Stimulated activated CD4-positive, alpha-beta T cell treated with anti-CD3 and anti-CD28 coated beads, Interleukin-4, amount 100 ng/mL, for 48 hours (primary cell): ENCODE data around the gene ZNF396.

Experiments
- DNase-seq, 2 donors: peaks; one replicate each; pipeline ENCODE4 v3.0.0-alpha.2; 2020; ENCODE audit warnings: low read depth in 2 of 2

The ZNF396 gene

GRCh38 chr18:35335866-35336265 is 41.3 kb downstream of the ZNF396 start:
- DNase-seq, result no peak

- DNase-seq, result no peak
Measured at GRCh38 chr18:35334821-35335220, 42.3 kb downstream of the ZNF396 start.

GRCh38 chr18:35334212-35334611 is 42.9 kb downstream of the ZNF396 start:
- DNase-seq, result no peak

- no peak for DNase-seq
Measured at GRCh38 chr18:35331367-35332087, 45.6 kb downstream of the ZNF396 start.

- no peak for DNase-seq
Measured at GRCh38 chr18:35328868-35329267, 48.3 kb downstream of the ZNF396 start.

- no peak for DNase-seq
Measured at GRCh38 chr18:35326695-35327387, 50.3 kb downstream of the ZNF396 start.

GRCh38 chr18:35324926-35325655 is 52.0 kb downstream of the ZNF396 start:
- no peak for DNase-seq

- DNase-seq, result no peak
Measured at GRCh38 chr18:35322486-35323458, 54.4 kb downstream of the ZNF396 start.
